ENCODE data around the gene AP3M1. TPM values are rescaled to one million over a fixed set of nuclear protein-coding genes. Genes with fewer than 3 reads are reported as not detected.
A peak's percentile ranks its signal among the peaks of the same experiment; 100 is the strongest.
"Not testable (repeated sequence)": the region's sequence is repeated elsewhere in the genome, so short reads cannot be mapped to it uniquely, and the experiment has no call there.

Gene AP3M1
- total RNA-seq, 1 experiment from 2014 or later = 52.6 TPM

- Mint-ChIP-seq H3K4me3 (ENCODE audit: low read depth, unreplicated experiment) (no peak within 1 kb of the TSS), H3K9me3 (ENCODE audit: low read depth, unreplicated experiment) (no peaks in the 10 kb centered on the region), H3K27me3 (ENCODE audit: unreplicated experiment) (no peaks in the 10 kb centered on the region), H3K4me1 (ENCODE audit: low read depth, unreplicated experiment) (peaks cover 29% of the 10 kb centered on the region), H3K36me3 (ENCODE audit: insufficient read depth, unreplicated experiment) (peaks cover 14% of the 10 kb centered on the region), H3K27ac (ENCODE audit: unreplicated experiment) (no peak within 1 kb of the TSS)
- intact Hi-C loops (cut with micrococcal nuclease; ENCODE audit: unreplicated experiment) = loop anchor here (2.0 kb wide), 1 partner anchor 62 kb away; no protein-coding TSS in a partner anchor
- CTCF ChIA-PET = interaction anchor here (1.1 to 1.6 kb wide), 5 partner anchors 18 to 83 kb away, joined by 3 to 12 read pairs (median 5); no protein-coding TSS in a partner anchor
- no TSS peak for BruUV-seq (replicated peaks)
- no peak for TF ChIP-seq CTCF (IDR thresholded peaks at IDR 0.05; ENCODE audit: unreplicated experiment)
- peak; percentile 100 for DNase-seq
Measured at GRCh38 chr10:74150990-74151878, 606 bp upstream of the AP3M1 start, which contains the start of gene ADK. TSS of gene ADK (plus strand) at chr10:74151221. CDS start at chr10:74151279, 58 bp downstream.

DNA sequence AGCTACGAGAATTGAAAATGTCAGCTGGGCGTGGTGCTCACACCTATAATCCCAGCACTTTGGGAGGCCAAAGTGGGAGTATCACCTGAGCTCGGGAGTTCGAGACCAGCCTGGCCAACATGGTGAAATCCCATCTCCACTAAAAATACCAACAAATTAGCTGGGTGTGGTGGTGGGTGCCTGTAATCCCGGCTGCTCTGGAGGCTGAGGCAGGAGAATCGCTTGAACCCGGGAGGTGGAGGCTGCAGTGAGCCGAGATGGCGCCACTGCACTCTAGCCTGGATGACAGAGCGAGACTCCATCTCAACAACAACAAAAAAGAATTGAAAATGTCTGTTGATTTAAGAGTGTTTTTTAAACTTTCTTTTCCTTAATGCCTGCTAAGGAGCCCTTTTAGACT, 3.6 kb downstream of the AP3M1 start:
- CTCF ChIA-PET = interaction anchor here (0.7 kb wide), 1 partner anchor 46 kb away, joined by 3 read pairs; no protein-coding TSS in a partner anchor
- H3K36me3 Mint-ChIP-seq (ENCODE audit: insufficient read depth, unreplicated experiment); BruUV-seq (replicated peaks); H3K27me3 Mint-ChIP-seq (ENCODE audit: unreplicated experiment); H3K9me3 Mint-ChIP-seq (ENCODE audit: low read depth, unreplicated experiment); H3K4me3 Mint-ChIP-seq (ENCODE audit: low read depth, unreplicated experiment); H3K27ac Mint-ChIP-seq (ENCODE audit: unreplicated experiment); intact Hi-C loops (cut with micrococcal nuclease; ENCODE audit: unreplicated experiment); DNase-seq: not testable (repeated sequence)
- peaks cover 18% of the 10 kb centered on the region for H3K4me1 Mint-ChIP-seq (ENCODE audit: low read depth, unreplicated experiment)

DNA sequence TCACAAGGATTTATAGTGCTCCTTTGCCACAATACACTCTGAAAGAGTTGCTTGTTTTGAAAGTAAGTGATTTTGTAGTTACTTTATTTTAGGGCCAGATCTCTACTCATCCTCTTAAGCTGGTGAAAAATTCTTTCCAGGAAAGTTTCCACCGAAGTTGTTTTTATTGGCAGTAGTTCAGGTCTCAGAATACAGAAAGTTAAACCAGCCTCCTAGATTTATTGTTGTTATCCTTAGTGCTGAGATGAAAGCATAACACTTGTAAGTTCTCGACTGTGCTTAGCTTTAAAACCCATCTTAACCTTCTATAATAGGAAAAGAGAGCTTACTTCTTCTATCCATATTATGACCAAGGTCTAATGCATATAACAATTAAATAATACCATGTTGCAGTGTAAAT, 5.5 kb downstream of the AP3M1 start:
- intact Hi-C loops (cut with micrococcal nuclease; ENCODE audit: unreplicated experiment) = no loop called here
- no peak for DNase-seq
- no TSS peak for BruUV-seq (replicated peaks)

DNA sequence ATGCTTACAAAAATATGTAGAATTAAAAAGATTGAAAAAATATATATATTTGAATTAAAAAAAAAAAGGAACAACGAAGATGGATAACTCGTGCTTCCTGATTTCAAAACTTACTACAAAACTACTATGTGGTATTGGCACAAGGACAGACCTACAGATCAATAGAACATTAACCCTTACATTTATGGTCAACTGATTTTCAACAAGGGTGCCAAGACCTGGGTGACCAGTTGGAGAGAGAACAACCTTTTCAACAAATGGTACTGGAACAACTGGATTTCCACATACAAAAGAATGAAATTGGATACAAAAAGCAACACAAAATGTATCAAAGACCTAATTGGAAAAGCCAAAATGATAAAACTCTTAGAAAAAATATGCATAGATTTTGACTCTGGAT, 10.1 kb downstream of the AP3M1 start:
- Mint-ChIP-seq H3K9me3 (ENCODE audit: low read depth, unreplicated experiment) (no peaks in the 10 kb centered on the region), H3K27ac (ENCODE audit: unreplicated experiment) (no peak overlapping the region), H3K4me3 (ENCODE audit: low read depth, unreplicated experiment) (no peak overlapping the region), H3K36me3 (ENCODE audit: insufficient read depth, unreplicated experiment) (peaks cover 14% of the 10 kb centered on the region), H3K4me1 (ENCODE audit: low read depth, unreplicated experiment) (peaks cover 1% of the 10 kb centered on the region), H3K27me3 (ENCODE audit: unreplicated experiment) (no peaks in the 10 kb centered on the region)
- no peak for TF ChIP-seq CTCF (IDR thresholded peaks at IDR 0.05; ENCODE audit: unreplicated experiment)
- intact Hi-C loops (cut with micrococcal nuclease; ENCODE audit: unreplicated experiment) = no loop called here
- no peak for DNase-seq
- CTCF ChIA-PET = no interaction called here
- BruUV-seq (replicated peaks) = no TSS peak

More for the DNA sequence above, 5.5 kb downstream of the AP3M1 start:
- Mint-ChIP-seq H3K36me3 (ENCODE audit: insufficient read depth, unreplicated experiment) (peaks cover 9% of the 10 kb centered on the region), H3K27ac (ENCODE audit: unreplicated experiment) (no peak overlapping the region), H3K4me3 (ENCODE audit: low read depth, unreplicated experiment) (no peak overlapping the region), H3K9me3 (ENCODE audit: low read depth, unreplicated experiment) (no peaks in the 10 kb centered on the region), H3K4me1 (ENCODE audit: low read depth, unreplicated experiment) (peaks cover 18% of the 10 kb centered on the region), H3K27me3 (ENCODE audit: unreplicated experiment) (no peaks in the 10 kb centered on the region)
- no peak for TF ChIP-seq CTCF (IDR thresholded peaks at IDR 0.05; ENCODE audit: unreplicated experiment)
- CTCF ChIA-PET = no interaction called here

Data from Calu3 (cell line).